OCI-M2 (cell line): ENCODE data around the gene DHCR7.

Source experiments
- DNase-seq: peaks from one replicate; lab custom pipeline; 2025; ENCODE audit not compliant: unreplicated experiment; lab: John Stamatoyannopoulos, UW

The DHCR7 gene

DNA sequence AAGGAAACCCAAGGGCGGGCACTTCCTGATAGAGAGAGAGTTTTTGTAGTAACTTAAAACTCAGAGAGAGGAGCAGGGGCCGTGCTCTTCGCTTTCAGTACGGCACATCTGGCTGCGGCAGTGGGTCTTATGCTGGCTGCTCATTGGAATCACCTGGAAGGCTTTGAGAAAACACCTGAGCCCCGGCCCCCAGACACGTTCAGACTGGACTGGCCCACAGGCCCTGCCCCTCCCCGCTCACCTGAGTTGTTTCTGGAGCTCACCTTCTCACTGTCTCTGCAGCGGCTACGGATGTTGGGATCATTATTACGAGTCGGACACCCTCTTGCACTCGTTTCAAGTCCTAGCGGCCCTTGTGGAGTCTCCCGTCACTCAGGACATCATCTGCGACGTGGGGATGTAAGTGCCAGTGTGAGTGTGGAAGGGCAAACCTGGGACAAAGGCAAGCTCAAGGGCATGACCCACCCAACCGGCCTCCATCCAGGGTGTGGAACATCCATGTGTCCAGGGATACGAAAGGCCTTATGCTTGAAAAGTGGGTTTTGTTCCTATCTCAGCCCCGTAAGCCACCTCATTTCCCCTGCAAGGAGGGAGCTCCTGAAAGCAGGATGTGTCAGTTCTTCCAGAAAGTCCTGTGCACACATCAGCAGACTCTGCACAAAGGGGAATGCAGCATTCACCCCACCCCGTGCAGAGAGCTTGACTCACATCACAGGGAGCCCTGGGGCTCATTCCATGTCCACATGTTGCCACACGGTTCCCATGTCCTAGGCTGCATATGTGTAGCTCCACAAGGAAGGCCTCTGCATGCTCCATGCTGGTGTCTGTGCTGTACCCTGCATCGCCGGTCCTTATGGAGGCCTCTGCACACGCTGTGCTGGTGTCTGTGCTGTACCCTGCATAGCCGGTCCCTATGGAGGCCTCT lies 10.2 kb upstream of the DHCR7 start:
- DNase-seq = no peak

DNA sequence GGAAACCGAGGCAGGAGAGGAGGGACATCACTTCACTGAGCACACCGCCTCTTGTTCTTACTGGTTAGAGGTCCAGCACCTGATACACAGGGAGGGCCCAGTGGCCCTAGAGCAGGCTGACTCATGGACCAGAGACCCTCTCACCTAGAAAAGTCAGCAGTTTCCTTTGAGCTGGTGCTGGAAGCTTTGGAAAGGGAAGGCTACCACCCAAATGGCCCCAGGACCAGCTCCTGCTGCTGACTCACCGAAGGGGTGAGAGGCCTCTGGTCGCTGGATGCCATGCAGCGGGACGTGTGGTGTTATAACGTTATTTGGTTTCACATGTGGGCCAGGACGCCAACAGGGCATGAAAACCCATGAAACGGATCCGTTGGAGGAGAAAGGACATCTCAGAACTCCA lies 8.6 kb upstream of the DHCR7 start:
- DNase-seq = no peak

DNA sequence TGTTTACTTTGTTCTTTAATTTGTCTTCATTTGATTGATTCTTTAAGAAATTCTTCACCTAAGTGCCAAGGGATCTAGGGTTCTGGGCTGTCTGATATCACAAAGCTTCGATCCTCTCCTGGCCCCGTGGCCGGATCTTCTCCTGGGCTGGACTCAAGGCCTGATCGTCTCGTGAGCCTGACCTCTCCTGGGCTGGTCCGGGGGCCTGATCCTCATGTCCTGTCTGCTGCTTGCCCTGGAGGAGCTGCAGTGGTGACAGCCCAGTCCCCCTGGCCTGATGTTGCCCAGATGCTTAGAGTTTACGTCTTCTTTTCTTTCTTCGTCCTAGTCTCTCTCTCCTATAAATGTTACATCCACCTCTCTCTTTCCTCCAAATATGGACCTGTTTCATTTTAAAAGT lies 8.1 kb upstream of the DHCR7 start:
- no peak for DNase-seq

- DNase-seq = no peak
These were observed 6.4 kb upstream of the DHCR7 start for GRCh38 chr11:71454470-71455113.

- DNase-seq = no peak
These were observed 5.7 kb upstream of the DHCR7 start for GRCh38 chr11:71453918-71454304.

DNA sequence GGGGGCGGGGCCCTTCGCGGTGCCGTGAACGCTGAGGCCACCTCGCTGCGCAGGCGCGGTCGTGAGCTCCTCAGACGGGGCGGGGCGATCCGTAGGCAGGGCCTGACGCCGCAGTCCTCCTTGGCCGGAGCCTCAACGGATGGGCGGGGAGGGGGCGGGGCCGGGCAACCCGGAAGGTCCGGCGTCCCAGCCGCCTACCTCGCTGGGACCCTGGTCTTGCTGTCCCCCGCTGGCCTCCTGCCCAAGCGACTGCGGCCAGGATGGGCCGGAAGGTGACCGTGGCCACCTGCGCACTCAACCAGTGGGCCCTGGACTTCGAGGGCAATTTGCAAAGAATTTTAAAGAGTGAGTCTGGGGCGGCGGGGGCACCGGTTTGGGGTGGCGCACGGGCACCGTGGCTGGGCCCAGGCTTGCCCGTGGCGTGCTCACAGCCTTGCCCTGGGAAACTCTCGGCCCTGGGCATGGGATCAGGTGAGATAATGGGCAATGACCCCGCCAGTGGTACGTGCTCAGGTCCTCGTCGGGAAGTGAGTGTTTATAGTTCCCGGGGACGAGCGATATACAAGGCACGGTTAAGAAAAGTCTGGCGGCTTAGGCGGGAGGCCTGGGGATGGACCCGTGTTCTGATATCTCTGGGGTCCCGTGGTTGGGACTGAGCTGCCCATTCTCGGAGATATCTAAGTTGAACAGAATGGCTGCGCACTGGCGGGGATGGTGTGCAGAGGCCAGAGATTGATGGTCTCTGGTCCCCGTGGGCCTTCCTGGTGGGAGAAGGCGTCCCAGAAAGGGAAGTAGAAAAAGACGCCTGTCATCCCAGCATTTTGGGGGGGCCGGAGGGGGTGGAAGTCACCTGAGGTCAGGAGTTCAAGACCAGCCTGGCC lies 5.1 kb upstream of the DHCR7 start, which contains the start of gene NADSYN1:
Gene NADSYN1, plus strand, starts transcription at position 167 of the 881 bp plus-strand sequence. Its CDS starts 94 bp downstream, at position 261.
- DNase-seq = peak; percentile 55

DNA sequence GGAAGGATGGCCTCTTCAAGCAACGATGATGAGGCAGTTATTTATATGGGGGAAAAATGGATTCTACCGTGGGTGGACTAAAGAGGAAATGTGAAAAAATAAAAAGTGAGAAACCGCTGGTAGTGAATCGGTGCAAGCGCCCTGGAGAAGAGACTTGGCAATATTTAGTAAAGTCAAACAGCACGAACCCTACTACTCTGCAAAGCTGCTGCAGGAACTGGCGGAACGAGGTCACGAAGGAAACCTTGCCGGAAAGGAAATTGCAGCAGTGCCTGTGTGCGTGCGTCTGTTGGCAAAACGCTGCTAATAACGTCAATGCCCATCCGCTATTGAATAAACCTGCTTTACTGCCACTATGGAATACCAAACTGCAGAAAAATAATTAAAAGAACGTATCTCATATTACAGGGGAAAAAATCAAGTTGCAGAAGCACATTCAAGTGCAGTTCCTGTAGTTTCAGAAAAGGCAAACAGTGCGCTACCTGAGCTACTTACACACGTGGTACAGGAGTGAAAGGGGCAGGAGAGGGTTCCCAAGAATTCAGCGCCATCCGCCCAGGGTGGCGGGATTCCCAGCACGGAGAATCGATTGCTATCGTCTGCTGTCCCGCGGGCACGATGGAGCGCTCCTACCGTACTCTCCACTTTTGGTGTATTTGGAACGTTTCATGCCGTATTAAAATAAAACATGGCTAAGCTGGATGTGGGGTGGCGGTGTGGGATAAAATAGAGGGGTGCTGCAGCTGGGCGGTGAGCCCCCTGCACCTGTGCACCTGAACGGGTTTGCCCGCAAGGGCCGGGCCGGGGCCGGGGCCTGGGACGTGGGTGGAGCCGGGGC lies 4.2 kb upstream of the DHCR7 start:
- DNase-seq = no peak

DNA sequence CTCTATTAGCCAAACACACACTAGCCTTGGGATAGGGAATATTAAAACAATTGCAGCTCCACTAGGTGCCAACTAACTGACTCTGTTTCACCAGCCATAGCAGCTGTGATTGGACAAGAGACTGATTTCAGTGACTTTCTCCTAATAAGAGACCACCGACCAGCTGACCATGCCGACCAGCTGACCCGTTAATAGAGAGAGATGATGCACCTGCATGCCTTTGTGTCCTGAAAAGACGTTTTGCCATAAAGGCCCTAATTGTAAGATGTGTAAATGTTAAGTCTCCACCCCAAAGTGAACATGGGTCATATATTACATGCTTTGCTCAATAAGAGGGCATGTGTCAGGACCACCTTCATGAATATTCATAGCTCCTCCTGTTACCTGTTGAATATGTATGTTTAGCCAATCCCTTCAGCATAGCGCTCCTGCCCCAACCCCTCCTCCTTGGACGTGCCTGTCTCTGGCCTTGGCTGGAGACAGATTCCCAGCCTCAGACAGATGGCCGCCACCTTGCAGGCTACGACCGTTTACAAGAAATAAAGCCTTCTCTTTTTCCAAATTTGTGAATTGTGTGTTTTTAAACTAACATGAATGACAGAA lies 3.5 kb upstream of the DHCR7 start:
- DNase-seq = no peak

DNA sequence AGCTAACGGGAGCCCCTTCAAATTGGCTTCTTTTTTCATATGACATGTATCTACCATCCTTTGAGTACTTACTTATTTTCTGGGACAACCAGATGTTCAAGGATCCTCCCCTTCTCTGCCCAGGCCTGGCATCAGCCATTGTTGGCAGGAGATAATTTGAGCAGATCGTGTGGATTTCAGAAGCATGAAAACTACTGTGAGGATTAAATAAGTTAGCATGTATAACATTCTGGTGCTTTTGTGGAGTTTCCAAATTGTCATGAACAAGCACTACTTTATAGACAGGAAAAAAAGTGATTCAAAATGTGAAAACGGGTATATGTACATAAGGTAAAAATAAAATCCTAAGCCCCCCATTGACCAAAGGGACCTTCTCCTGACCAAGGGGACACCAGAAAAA lies 2.7 kb upstream of the DHCR7 start:
- no peak for DNase-seq

GRCh38 chr11:71450507-71450906 lies 2.3 kb upstream of the DHCR7 start:
- no peak for DNase-seq

DNA sequence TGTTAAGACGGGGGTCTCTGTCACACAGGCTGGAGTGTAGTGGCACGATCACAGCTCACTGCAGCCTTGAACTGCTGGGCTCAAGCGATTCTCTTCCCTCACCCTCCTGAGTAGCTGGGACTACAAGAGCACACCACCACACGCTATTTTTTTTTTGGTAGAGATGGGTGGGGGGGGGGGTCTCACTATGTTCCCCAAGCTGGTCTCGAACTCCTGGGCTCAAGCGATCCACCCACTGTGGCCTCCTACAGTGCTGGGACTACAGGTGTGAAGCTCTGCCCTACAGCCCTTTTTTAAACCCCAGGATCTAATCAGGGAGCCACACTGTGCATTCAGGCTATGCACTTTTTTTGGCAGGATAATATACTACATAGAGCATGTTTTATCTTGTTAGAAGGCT lies 1.4 kb upstream of the DHCR7 start:
- DNase-seq = no peak

DNA sequence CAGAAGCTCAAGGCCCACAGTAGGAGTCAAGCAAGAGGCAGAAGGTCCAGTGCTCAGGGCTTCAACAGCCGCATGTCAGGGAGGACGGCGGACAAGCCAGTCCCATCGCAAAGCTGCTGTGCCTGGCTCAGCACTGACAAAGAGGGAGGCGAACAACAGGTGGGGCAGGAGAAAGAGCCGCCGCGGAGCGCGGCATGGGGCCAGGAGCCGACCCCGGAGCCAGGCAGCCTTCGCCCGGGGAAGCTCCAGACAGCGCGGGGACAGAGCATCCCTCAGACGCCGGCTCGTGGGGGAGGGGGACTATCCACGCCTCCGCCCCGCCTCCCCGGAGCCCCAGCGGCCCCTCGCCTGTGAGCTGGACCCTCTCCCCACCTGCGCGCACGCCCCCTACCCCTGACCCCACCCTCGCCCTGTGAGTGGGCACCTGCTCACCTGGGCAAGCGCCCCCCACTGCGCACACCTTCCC lies 369 bp downstream of the DHCR7 start:
- no peak for DNase-seq

DNA sequence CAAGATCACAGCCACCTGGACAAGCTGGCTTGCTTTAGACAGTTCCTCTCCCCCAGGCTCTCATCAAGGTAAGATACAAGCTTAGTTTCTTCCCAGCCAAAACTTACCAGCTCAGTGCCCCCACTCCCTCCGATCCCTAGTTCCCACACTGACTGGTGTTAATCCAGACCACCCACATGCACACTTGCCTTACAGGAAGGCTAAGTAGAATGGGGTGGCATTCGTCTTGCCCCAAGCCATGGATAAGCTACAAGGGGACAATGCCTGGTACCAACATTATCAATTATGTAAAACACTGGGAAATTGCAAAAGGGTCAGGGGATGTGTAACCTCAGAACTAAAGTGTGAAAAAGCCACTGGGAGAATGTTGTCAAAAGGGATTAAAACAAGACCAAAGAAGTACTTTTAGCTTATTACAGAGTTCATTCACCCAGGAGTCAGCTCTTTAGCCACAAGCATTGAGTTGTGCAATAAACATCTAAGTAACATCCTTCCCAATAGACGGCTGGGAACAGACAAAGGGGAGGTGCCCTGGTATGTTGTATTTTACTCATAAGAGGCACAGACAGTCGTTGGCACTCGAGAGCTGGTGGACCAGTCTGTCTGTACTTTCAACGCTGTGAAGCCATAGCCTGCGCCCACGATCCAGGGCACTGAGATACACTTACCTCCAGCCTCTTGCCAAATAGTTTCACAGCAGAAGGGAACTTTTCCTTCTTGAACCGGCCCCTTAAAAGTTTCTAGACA lies 1.1 kb downstream of the DHCR7 start:
- no peak for DNase-seq

DNA sequence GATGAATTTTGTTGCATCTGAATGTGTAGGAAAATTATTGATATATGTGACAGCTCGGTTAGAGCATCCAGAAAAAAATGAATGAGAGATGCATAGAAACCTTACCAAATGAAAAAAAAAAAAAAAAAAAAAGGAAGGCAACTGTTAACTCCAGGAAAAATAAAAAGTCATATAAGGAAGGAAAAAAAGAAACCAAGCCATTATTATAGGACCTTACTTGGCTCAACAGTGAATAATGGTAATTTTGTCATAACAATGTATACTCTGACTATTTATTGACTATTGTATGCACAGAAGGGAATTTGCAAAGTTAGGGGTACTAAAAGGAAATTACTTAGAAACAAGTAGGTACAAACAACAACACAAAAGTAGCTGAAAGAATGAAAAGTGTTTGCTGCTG lies 2.0 kb downstream of the DHCR7 start:
- no peak for DNase-seq

DNA sequence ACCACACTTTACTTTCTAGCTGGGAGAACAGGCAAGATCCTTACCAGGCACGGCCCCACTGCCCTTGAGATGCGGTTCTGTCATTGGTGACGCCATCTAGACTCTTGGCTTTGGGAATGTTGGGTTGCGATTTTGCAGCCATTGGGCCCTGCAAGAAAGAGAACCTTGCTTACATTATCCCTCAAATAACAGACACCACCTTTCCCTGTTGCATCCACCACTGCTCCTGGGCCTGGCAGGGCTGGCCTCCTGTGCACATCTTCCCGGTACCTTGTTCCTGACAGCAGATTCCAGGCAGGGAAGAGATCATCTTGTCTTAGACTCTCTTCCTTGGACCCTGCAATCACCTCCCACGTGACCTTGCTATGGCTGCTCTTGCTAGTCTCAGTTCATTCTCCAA lies 3.4 kb downstream of the DHCR7 start:
- no peak for DNase-seq

GRCh38 chr11:71443736-71444445 lies 4.3 kb downstream of the DHCR7 start:
- DNase-seq = no peak

GRCh38 chr11:71442880-71443279 lies 5.3 kb downstream of the DHCR7 start:
- no peak for DNase-seq

- no peak for DNase-seq
These were observed 6.1 kb downstream of the DHCR7 start for GRCh38 chr11:71442123-71442522.

DNA sequence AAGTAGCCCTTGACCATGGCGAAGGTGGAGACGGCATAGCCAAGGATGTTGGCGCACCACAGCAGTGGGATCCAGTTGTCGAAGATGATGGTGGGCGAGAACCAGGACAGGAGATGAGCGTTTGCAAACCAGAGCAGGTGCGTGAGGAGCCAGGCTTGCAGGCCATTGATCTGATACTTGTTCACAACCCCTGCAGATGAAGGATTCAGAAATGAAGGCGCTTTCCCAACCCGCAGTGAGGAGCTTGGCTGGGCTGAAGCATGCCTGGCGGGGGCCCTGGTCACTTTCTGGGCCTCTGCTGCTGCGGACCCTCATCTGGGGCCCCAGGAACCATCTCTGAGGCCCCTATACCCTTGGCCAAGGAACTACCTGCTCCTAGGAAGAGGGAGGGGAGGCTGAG lies 6.9 kb downstream of the DHCR7 start:
- no peak for DNase-seq
